Right lobe of liver (tissue), 6 donors: ENCODE results near the gene SRPK2. TPM values are rescaled to one million over a fixed set of nuclear protein-coding genes. Genes with fewer than 3 reads are reported as not detected.
"Not testable (repeated sequence)": the region's sequence is repeated elsewhere in the genome, so short reads cannot be mapped to it uniquely, and the experiment has no call there.

ENCODE experiments used
- ATAC-seq, 4 donors: fragments of 200-7000 bp; cut with Tn5 transposase; one replicate each; pipeline ENCODE4 v1.9.1; 2020; ENCODE audit warnings: mild to moderate bottlenecking in 4 of 4, moderate library complexity in 4 of 4
- DNase-seq, 3 donors: peaks; one replicate each; pipeline ENCODE4 v3.0.0-alpha.2; 2020
- H3K27ac ChIP-seq, 3 donors: fragments of 200-600 bp; one replicate each; pipeline ENCODE4 v1.8.0; 2022
- H3K27me3 ChIP-seq, 2 donors: fragments of 200-600 bp; one replicate each; pipeline ENCODE4 v1.8.0; 2022
- H3K36me3 ChIP-seq, 4 donors: fragments of 200-600 bp; sonication (generic) in 1 of 4; one replicate each; pipeline versions ENCODE4 v1.5.1 to v1.8.0; 2017 to 2022; ENCODE audit warnings: control low read depth in 1 of 4
- H3K4me1 ChIP-seq, 4 donors: fragments of 200-600 bp; sonication (generic) in 1 of 4; one replicate each; pipeline versions ENCODE4 v1.5.1 to v1.8.0; 2017 to 2022; ENCODE audit warnings: control low read depth in 1 of 4
- H3K4me3 ChIP-seq, 3 donors: fragments of 200-600 bp; one replicate each; pipeline ENCODE4 v1.8.0; 2022
- H3K9me3 ChIP-seq, 4 donors: fragments of 200-600 bp; sonication (generic) in 1 of 4; one replicate each; pipeline versions ENCODE4 v1.5.1 to v1.8.0; 2017 to 2022; ENCODE audit warnings: control low read depth in 1 of 4
- POLR2A ChIP-seq: fragments of 450-650 bp; IDR thresholded peaks from one replicate; pipeline ENCODE4 v1.6.1; 2017; ENCODE audit warnings: antibody characterized with exemption, mild to moderate bottlenecking
- WGBS: methylation state at CpG from one replicate; pipeline ENCODE4 v1.1.6; 2018; ENCODE audit warnings: low coverage, low lambda C conversion rate; ENCODE audit not compliant: insufficient coverage; ENCODE audit errors: missing lambda C conversion rate; 5-methylcytosine and 5-hydroxymethylcytosine counted together
- intact Hi-C, 2 donors: fragments of 100-400 bp; cut with DNase I; formaldehyde crosslinking; loops; one replicate each; pipeline versions ENCODE4 v1.11.2 to v1.14.1; 2022
- total RNA-seq, 6 experiments: library from RNA; depleted of rRNA in 2 of 6; stranded (reverse); fragments of >200 nt in 2 of 6; fragmentation: NEBNext Ultra II Directional in 3 of 6; extraction: Animal tissue kit (Norgen Biotek cat#: 25700) in 3 of 6; gene quantifications; one replicate each; pipeline versions ENCODE4 v1.1.0 to v1.2.4, GENCODE V29; 2016 to 2023
- TF ChIP-seq, protein P1 (sequence below), 4 donors: fragments of 200-600 bp in 3 of 4; fragments of 450-650 bp in 1 of 4; IDR thresholded peaks; one replicate each; pipeline versions ENCODE4 v1.5.1 to v1.8.0; 2016 to 2022; ENCODE audit warnings: antibody characterized with exemption in 4 of 4, mild to moderate bottlenecking in 2 of 4
- donor health status: DM: no; HTN: yes; CAD: no.
- donor health status: DM: no; HTN: no; CAD: no.
- donor health status: DM: no; HTN: no; CAD: no.
- donor health status: DM: no; HTN: yes; CAD: no.
- donor health status: DM: no; HTN: yes; CAD: no.

Gene SRPK2
- total RNA-seq, 6 experiments from 2014 or later, result 15.5 to 21.1 (median 18.2) TPM

DNA sequence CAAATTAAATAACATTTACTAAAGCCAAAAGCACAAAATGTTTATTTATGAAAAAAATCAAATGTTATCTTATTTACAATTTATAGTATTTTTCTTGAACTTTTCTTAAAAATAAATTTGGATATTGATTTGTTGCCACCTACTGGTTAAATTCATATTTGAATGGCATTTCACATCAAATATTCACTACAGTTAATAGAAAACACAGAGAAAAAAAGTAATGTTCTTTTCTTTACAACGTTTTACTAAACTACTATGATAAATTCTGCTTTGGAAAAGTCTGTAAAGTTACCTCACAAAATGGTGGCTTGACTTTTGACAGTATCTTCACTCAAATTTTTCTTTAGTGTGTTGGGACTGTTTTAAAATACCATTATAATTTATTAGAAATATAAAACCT is 52.7 kb downstream of the SRPK2 start:
- no peak overlapping the region for H3K27ac ChIP-seq
- H3K4me3 ChIP-seq, result no peak overlapping the region
- no peak for TF ChIP-seq POLR2A
- TF ChIP-seq, protein P1, sequence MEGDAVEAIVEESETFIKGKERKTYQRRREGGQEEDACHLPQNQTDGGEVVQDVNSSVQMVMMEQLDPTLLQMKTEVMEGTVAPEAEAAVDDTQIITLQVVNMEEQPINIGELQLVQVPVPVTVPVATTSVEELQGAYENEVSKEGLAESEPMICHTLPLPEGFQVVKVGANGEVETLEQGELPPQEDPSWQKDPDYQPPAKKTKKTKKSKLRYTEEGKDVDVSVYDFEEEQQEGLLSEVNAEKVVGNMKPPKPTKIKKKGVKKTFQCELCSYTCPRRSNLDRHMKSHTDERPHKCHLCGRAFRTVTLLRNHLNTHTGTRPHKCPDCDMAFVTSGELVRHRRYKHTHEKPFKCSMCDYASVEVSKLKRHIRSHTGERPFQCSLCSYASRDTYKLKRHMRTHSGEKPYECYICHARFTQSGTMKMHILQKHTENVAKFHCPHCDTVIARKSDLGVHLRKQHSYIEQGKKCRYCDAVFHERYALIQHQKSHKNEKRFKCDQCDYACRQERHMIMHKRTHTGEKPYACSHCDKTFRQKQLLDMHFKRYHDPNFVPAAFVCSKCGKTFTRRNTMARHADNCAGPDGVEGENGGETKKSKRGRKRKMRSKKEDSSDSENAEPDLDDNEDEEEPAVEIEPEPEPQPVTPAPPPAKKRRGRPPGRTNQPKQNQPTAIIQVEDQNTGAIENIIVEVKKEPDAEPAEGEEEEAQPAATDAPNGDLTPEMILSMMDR (IDR thresholded peaks at IDR 0.05), result peak; percentile 37 to 48 (median 46)
- ATAC-seq (no peak), DNase-seq (no peak)
- no peaks in the 10 kb centered on the region for H3K27me3 ChIP-seq
- intact Hi-C loops, result no loop called here
- H3K4me1 ChIP-seq, result peaks cover 0 to 11% (median 0%) of the 10 kb centered on the region in 4 donors
- no peaks in the 10 kb centered on the region for H3K9me3 ChIP-seq
- H3K36me3 ChIP-seq, result no peaks in the 10 kb centered on the region
- 8% methylated on average over 1 of the region's 1 CpG for WGBS

DNA sequence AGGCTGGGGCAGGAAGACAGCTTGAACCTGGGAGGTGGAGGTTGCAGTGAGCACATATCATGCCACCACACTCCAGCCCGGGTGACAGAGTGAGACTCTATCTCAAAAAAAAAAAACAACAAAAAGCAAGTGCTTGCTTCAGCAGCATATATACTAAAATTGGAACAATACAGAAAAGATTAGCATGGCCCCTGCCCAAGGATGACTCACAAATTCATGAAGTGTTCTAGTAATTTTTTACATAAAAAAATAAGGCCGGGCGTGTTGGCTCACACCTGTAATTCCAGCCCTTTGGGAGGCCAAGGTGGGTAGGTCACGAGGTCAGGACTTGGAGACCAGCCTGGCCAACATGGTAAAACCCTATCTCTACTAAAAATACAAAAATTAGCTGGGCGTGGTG is 56.1 kb downstream of the SRPK2 start:
- intact Hi-C loops, H3K4me3 ChIP-seq, H3K27ac ChIP-seq, H3K4me1 ChIP-seq, H3K9me3 ChIP-seq, DNase-seq, ATAC-seq, H3K36me3 ChIP-seq, H3K27me3 ChIP-seq: not testable (repeated sequence)
- WGBS, result 77% methylated on average over 3 of the region's 5 CpGs

GRCh38 chr7:105330526-105330925 is 58.2 kb downstream of the SRPK2 start:
- H3K9me3 ChIP-seq, result no peaks in the 10 kb centered on the region
- DNase-seq (no peak), ATAC-seq (no peak)
- WGBS, result 90% methylated on average over 3 of the region's 3 CpGs
- H3K4me3 ChIP-seq, result no peak overlapping the region
- intact Hi-C loops, result no loop called here
- H3K4me1 ChIP-seq, result no peaks in the 10 kb centered on the region
- H3K27ac ChIP-seq, result no peak overlapping the region
- H3K36me3 ChIP-seq, result no peaks in the 10 kb centered on the region
- no peaks in the 10 kb centered on the region for H3K27me3 ChIP-seq
- TF ChIP-seq, protein P1 (IDR thresholded peaks at IDR 0.05), result no peak
- no peak for TF ChIP-seq POLR2A

DNA sequence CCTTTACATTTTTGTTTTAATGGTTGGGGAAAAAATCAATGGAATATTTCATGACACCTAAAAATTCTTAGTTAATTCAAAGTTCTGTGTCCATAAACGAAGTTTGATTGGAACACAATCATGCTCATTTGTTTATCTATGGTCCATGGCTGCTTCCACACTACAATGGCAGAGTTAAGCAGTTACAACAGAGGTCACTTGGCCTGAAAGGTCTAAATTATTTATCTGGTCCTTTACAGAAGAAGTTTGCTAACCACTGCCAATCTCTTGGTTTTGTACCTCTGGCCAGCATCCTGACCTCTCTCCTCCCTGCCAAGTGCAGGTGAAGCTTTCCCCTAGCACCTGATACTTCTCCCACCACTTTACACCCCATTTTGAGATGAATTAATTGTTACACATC is 61.5 kb downstream of the SRPK2 start:
- Histone ChIP-seq H3K4me1 (no peaks in the 10 kb centered on the region), H3K9me3 (no peaks in the 10 kb centered on the region), H3K27ac (no peak overlapping the region), H3K27me3 (no peaks in the 10 kb centered on the region), H3K36me3 (no peaks in the 10 kb centered on the region), H3K4me3 (no peak overlapping the region)
- intact Hi-C loops, result no loop called here
- ATAC-seq, result peak; percentile 19 to 61 (median 37)
- TF ChIP-seq POLR2A, result no peak
- TF ChIP-seq, protein P1 (IDR thresholded peaks at IDR 0.05), result no peak
- WGBS, result 42% methylated on average over 1 of the region's 1 CpG
- no peak for DNase-seq

DNA sequence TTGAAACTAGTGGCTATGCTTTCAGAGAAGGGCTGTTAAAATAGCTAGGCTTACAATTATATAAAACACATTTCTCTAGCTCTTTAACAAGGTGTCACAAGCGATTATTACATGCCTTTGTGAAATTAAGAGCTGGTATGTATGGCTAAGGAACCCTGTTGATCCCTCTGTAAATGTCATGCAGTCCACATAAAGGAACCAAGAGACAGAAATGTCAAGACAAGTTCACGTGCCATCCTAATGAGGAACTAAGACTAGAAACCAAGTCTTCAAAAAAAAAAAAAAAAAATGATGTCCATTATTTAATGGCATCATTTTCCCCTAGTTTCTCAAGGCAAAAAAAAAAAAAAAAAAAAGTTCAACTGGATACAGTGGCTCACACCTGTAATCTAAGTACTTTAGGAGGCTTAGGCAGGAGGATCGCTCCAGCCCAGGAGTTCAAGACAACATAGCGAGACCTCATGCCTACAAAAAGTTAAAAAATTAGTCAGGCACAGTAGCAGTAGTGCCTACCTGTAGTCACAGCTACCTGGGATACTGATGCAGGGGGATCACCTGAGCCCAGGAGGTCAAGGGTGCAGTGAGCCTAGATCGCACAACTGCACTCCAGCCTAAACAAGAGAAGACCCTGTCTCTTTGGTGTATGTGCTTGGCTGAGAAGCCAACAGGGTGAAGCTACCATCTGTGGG is 63.4 kb downstream of the SRPK2 start:
- H3K4me1 ChIP-seq, result no peaks in the 10 kb centered on the region
- intact Hi-C loops, result no loop called here
- no peak overlapping the region for H3K27ac ChIP-seq
- H3K9me3 ChIP-seq, result no peaks in the 10 kb centered on the region
- H3K36me3 ChIP-seq, result no peaks in the 10 kb centered on the region
- H3K4me3 ChIP-seq, result no peak overlapping the region
- peak in 2 of 4 donors; percentile 24 to 33 for ATAC-seq
- no peak for DNase-seq
- WGBS, result 91% methylated on average over 4 of the region's 5 CpGs
- no peaks in the 10 kb centered on the region for H3K27me3 ChIP-seq
- no peak for TF ChIP-seq POLR2A
- TF ChIP-seq, protein P1 (IDR thresholded peaks at IDR 0.05), result no peak

- 90% methylated on average over 8 of the region's 8 CpGs for WGBS
- H3K27me3 ChIP-seq, H3K4me3 ChIP-seq, H3K4me1 ChIP-seq, H3K9me3 ChIP-seq, DNase-seq, intact Hi-C loops, H3K27ac ChIP-seq, ATAC-seq, H3K36me3 ChIP-seq: not testable (repeated sequence)
Observed at GRCh38 chr7:105324606-105325005, 64.1 kb downstream of the SRPK2 start.
